Activated CD4-positive, alpha-beta T cell treated with anti-CD3 and anti-CD28 coated beads, Interleukin-2, amount 50 U/mL, for 24 hours (primary cell): ENCODE results near the gene METTL14.
A peak's percentile ranks its signal among the peaks of the same experiment; 100 is the strongest.
"Not testable (repeated sequence)": the region's sequence is repeated elsewhere in the genome, so short reads cannot be mapped to it uniquely, and the experiment has no call there.

Experiments used
- DNase-seq, 2 donors: peaks; one replicate each; pipeline ENCODE4 v3.0.0-alpha.2; 2020; ENCODE audit warnings: low read depth in 1 of 2, low spot score in 1 of 2

The METTL14 gene

GRCh38 chr4:118684873-118685811 lies at the start of gene METTL14:
TSS of gene METTL14 (plus strand) at chr4:118685392. CDS start at chr4:118685535, 143 bp downstream.
- peak; percentile 82 to 83 for DNase-seq

- DNase-seq = not testable (repeated sequence)
Observed at GRCh38 chr4:118636126-118636525, 49.1 kb upstream of the METTL14 start.

- not testable (repeated sequence) for DNase-seq
Observed at GRCh38 chr4:118664665-118665064, 20.5 kb upstream of the METTL14 start.

- DNase-seq = not testable (repeated sequence)
Observed at GRCh38 chr4:118669220-118669619, 16.0 kb upstream of the METTL14 start.

GRCh38 chr4:118670968-118671367 lies 14.2 kb upstream of the METTL14 start:
- not testable (repeated sequence) for DNase-seq

- no peak for DNase-seq
Observed at GRCh38 chr4:118676128-118676527, 9.1 kb upstream of the METTL14 start.

- no peak for DNase-seq
Observed at GRCh38 chr4:118680808-118681207, 4.4 kb upstream of the METTL14 start.

GRCh38 chr4:118682928-118683327 lies 2.3 kb upstream of the METTL14 start:
- DNase-seq = no peak

- DNase-seq = no peak
Observed at GRCh38 chr4:118683513-118683912, 1.7 kb upstream of the METTL14 start.

GRCh38 chr4:118703118-118703517 lies 17.9 kb downstream of the METTL14 start:
- no peak for DNase-seq

GRCh38 chr4:118711052-118711451 lies 25.9 kb downstream of the METTL14 start:
- DNase-seq = no peak

- no peak for DNase-seq
Observed at GRCh38 chr4:118712872-118713271, 27.7 kb downstream of the METTL14 start.

- DNase-seq = no peak
Observed at GRCh38 chr4:118714682-118715081, 29.5 kb downstream of the METTL14 start.

- no peak for DNase-seq
Observed at GRCh38 chr4:118716304-118716703, 31.1 kb downstream of the METTL14 start.

- DNase-seq = no peak
Observed at GRCh38 chr4:118718511-118719170, 33.4 kb downstream of the METTL14 start.

- DNase-seq = no peak
Observed at GRCh38 chr4:118721752-118722151, 36.6 kb downstream of the METTL14 start.

GRCh38 chr4:118723369-118723768 lies 38.2 kb downstream of the METTL14 start:
- no peak for DNase-seq

- no peak for DNase-seq
Observed at GRCh38 chr4:118727360-118727759, 42.2 kb downstream of the METTL14 start.

GRCh38 chr4:118729287-118730286 lies 44.4 kb downstream of the METTL14 start:
- no peak for DNase-seq

GRCh38 chr4:118730683-118731082 lies 45.5 kb downstream of the METTL14 start:
- DNase-seq = no peak
